K562 (cell line): ENCODE results near the gene TMOD2. TPM values are rescaled to one million over a fixed set of nuclear protein-coding genes. Genes with fewer than 3 reads are reported as not detected.

Experiments
- ARID2 ChIP-seq: fragments of 450-650 bp; IDR thresholded peaks from 2 replicates; pipeline ENCODE4 v1.6.1; 2017; ENCODE audit warnings: antibody characterized with exemption, mild to moderate bottlenecking
- CEBPG ChIP-seq, 3 experiments: fragments of 200-800 bp in 1 of 3; sonication (Bioruptor generic) in 1 of 3; sonication (generic) in 1 of 3; formaldehyde crosslinking in 1 of 3; IDR thresholded peaks in 2 of 3; conservative IDR thresholded peaks in 1 of 3; 2 replicates each; pipeline versions ENCODE4 v1.6.1 to v1.8.0; 2016 to 2022; ENCODE audit warnings: missing compliant biosample characterization in 2 of 3, missing genetic modification characterization in 2 of 3, mild to moderate bottlenecking in 1 of 3, missing genetic modification reagents in 1 of 3
- CXXC5 ChIP-seq: fragments of 250-450 bp; sonication (Bioruptor Pico); IDR thresholded peaks from 2 replicates; pipeline ENCODE4 v1.8.0; 2022; ENCODE audit warnings: inconsistent platforms, mild to moderate bottlenecking, moderate library complexity
- FOXM1 ChIP-seq, 2 experiments: fragments of 450-650 bp in 1 of 2; sonication (generic) in 1 of 2; formaldehyde crosslinking in 1 of 2; IDR thresholded peaks; 2 replicates each; pipeline versions ENCODE4 v1.6.1 to v1.9.0; 2017 to 2022; ENCODE audit warnings: low read depth in 2 of 2, mild to moderate bottlenecking in 2 of 2, missing genetic modification reagents in 1 of 2, moderate library complexity in 1 of 2
- HIVEP1 ChIP-seq: fragments of 250-450 bp; sonication (Bioruptor Pico); IDR thresholded peaks from 2 replicates; pipeline ENCODE4 v1.4.0; 2020; ENCODE audit warnings: mild to moderate bottlenecking
- MTA2 ChIP-seq: fragments of 450-650 bp; IDR thresholded peaks from 2 replicates; pipeline ENCODE4 v1.6.1; 2016; ENCODE audit warnings: low read depth
- NRF1 ChIP-seq, 2 experiments: fragments of 450-650 bp; IDR thresholded peaks in 1 of 2; conservative IDR thresholded peaks in 1 of 2; 2 replicates each; pipeline ENCODE4 v1.6.1; 2014; ENCODE audit warnings: mild to moderate bottlenecking in 2 of 2
- RAD51 ChIP-seq: fragments of 450-650 bp; IDR thresholded peaks from 2 replicates; pipeline ENCODE4 v1.7.1; 2016; ENCODE audit warnings: low read depth, mild to moderate bottlenecking, borderline replicate concordance
- TAF9B ChIP-seq: fragments of 450-650 bp; IDR thresholded peaks from 2 replicates; pipeline ENCODE4 v1.6.1; 2018; ENCODE audit warnings: mild to moderate bottlenecking; ENCODE audit not compliant: partially characterized antibody
- TRIM28 ChIP-seq: fragments of 450-650 bp; IDR thresholded peaks from 2 replicates; pipeline ENCODE4 v1.6.1; 2017
- XRCC4 ChIP-seq: IDR thresholded peaks from one replicate; pipeline ENCODE4 v1.6.1; 2011; ENCODE audit not compliant: insufficient read depth, insufficient read length; ENCODE audit errors: extremely low read depth
- ZNF780A ChIP-seq: fragments of 250-450 bp; sonication (Bioruptor Pico); IDR thresholded peaks from 2 replicates; pipeline ENCODE4 v1.5.0; 2021; ENCODE audit warnings: mild to moderate bottlenecking
- polyA plus RNA-seq, 8 experiments: library from polyadenylated mRNA; depleted of rRNA in 4 of 8; stranded (reverse) in 5 of 8; unstranded in 3 of 8; fragments of >200 nt; fragmentation: Nextera tagmentation in 2 of 8; fragmentation: Illumina TruSeq in 1 of 8; extraction: Ambion mirVana in 2 of 8; extraction: Trizol in 1 of 8; gene quantifications; 2 replicates each; pipeline versions ENCODE4 v1.2.1 to v1.2.3, GENCODE V29; 2011 to 2014; ENCODE audit warnings: inconsistent platforms in 1 of 8, missing spikeins in 1 of 8
- total RNA-seq, 7 experiments: library from RNA; depleted of rRNA in 6 of 7; stranded (reverse); fragments of >200 nt in 6 of 7; fragmentation: Illumina TruSeq in 2 of 7; extraction: Trizol in 2 of 7; gene quantifications; 2 replicates each; pipeline versions ENCODE4 v1.2.1 to v1.2.3, GENCODE V29; 2011 to 2021; ENCODE audit warnings: low replicate concordance in 1 of 7
- TF ChIP-seq, protein P1 (sequence below): fragments of 450-650 bp; IDR thresholded peaks from 2 replicates; pipeline ENCODE4 v1.6.1; 2016; ENCODE audit warnings: missing biosample characterization, missing genetic modification characterization
- TF ChIP-seq, protein P2 (sequence below), 2 experiments: fragments of 450-650 bp in 1 of 2; sonication (generic) in 1 of 2; formaldehyde crosslinking in 1 of 2; IDR thresholded peaks; 2 replicates each; pipeline versions ENCODE4 v1.7.1 to v1.9.0; 2016 to 2022; ENCODE audit warnings: inconsistent platforms in 1 of 2, mild to moderate bottlenecking in 1 of 2, missing genetic modification reagents in 1 of 2
- TF ChIP-seq, protein P3 (sequence below): fragments of 250-450 bp; sonication (Bioruptor Pico); IDR thresholded peaks from 2 replicates; pipeline ENCODE4 v1.5.0; 2020; ENCODE audit warnings: mild to moderate bottlenecking

Gene TMOD2
- total and polyA plus RNA-seq, 9 of the 15 experiments (the other 6 are each of a cell fraction or from before 2014, with no cell fraction given) = 0.49 to 3.8 (median 3.0) TPM

DNA sequence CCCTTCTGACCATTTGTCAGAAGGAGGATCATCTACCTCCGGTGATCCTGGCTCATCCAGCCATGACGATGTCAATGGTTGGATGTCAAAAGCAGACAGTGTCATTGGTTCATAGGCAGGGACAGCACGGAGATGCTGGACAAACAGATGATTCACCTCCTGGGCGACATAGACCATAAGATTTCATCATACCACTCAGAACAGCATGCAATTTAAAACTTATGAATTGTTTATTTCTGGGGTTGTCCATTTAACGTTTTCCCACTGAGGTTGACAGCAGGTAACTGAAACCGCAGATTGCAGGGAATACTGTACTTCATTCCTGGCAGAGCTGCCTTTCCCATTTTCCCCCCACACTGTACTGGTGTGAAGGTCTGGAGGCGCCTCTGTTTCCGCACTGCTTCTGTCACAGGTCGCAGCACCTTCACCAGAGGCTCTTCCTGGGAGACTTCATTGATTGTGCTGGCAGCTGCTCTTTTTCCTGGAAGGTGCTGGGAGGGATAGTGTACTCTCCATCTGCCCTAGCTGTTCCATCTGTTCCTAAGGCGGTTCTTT, 45.5 kb downstream of the TMOD2 start (continued):
- TF ChIP-seq CEBPG (CRISPR knock-in tag; IDR thresholded peaks at IDR 0.05) = peak; percentile 81; the same call in 1 of the 2 replicates
- peak; percentile 85 to 98 for TF ChIP-seq CEBPG (tag; conservative IDR thresholded peaks at IDR 0.05 in 1 of 2, IDR thresholded peaks at IDR 0.05 in 1 of 2)
- 0 out of 4 replicates have a peak, but pooled peaks of 1 of the 2 experiments have one; percentile 22 for TF ChIP-seq NRF1 (conservative IDR thresholded peaks at IDR 0.05 in 1 of 2, IDR thresholded peaks at IDR 0.05 in 1 of 2)
- TF ChIP-seq, protein P1, sequence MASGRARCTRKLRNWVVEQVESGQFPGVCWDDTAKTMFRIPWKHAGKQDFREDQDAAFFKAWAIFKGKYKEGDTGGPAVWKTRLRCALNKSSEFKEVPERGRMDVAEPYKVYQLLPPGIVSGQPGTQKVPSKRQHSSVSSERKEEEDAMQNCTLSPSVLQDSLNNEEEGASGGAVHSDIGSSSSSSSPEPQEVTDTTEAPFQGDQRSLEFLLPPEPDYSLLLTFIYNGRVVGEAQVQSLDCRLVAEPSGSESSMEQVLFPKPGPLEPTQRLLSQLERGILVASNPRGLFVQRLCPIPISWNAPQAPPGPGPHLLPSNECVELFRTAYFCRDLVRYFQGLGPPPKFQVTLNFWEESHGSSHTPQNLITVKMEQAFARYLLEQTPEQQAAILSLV (tag) = 0 out of 2 replicates have a peak, but pooled peaks have one; percentile 27
- TF ChIP-seq TRIM28 = no peak
- TF ChIP-seq HIVEP1 (CRISPR knock-in tag) = no peak
- TF ChIP-seq, protein P2, sequence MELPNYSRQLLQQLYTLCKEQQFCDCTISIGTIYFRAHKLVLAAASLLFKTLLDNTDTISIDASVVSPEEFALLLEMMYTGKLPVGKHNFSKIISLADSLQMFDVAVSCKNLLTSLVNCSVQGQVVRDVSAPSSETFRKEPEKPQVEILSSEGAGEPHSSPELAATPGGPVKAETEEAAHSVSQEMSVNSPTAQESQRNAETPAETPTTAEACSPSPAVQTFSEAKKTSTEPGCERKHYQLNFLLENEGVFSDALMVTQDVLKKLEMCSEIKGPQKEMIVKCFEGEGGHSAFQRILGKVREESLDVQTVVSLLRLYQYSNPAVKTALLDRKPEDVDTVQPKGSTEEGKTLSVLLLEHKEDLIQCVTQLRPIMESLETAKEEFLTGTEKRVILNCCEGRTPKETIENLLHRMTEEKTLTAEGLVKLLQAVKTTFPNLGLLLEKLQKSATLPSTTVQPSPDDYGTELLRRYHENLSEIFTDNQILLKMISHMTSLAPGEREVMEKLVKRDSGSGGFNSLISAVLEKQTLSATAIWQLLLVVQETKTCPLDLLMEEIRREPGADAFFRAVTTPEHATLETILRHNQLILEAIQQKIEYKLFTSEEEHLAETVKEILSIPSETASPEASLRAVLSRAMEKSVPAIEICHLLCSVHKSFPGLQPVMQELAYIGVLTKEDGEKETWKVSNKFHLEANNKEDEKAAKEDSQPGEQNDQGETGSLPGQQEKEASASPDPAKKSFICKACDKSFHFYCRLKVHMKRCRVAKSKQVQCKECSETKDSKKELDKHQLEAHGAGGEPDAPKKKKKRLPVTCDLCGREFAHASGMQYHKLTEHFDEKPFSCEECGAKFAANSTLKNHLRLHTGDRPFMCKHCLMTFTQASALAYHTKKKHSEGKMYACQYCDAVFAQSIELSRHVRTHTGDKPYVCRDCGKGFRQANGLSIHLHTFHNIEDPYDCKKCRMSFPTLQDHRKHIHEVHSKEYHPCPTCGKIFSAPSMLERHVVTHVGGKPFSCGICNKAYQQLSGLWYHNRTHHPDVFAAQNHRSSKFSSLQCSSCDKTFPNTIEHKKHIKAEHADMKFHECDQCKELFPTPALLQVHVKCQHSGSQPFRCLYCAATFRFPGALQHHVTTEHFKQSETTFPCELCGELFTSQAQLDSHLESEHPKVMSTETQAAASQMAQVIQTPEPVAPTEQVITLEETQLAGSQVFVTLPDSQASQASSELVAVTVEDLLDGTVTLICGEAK (IDR thresholded peaks at IDR 0.05) = 0 out of 2 replicates have a peak, but pooled peaks have one; percentile 18
- TF ChIP-seq, protein P2 (CRISPR knock-in tag; IDR thresholded peaks at IDR 0.05) = no peak
- TF ChIP-seq, protein P3, sequence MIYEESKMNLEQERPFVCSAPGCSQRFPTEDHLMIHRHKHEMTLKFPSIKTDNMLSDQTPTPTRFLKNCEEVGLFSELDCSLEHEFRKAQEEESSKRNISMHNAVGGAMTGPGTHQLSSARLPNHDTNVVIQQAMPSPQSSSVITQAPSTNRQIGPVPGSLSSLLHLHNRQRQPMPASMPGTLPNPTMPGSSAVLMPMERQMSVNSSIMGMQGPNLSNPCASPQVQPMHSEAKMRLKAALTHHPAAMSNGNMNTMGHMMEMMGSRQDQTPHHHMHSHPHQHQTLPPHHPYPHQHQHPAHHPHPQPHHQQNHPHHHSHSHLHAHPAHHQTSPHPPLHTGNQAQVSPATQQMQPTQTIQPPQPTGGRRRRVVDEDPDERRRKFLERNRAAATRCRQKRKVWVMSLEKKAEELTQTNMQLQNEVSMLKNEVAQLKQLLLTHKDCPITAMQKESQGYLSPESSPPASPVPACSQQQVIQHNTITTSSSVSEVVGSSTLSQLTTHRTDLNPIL (CRISPR knock-in tag) = no peak
- TF ChIP-seq TAF9B = no peak
- no peak for TF ChIP-seq RAD51
- no peak for TF ChIP-seq XRCC4
- no peak for TF ChIP-seq CXXC5 (CRISPR knock-in tag)
- no peak for TF ChIP-seq ZNF780A
- TF ChIP-seq ARID2 = no peak
- TF ChIP-seq FOXM1 (IDR thresholded peaks at IDR 0.05; ENCODE audit: low read depth) = no peak
- TF ChIP-seq FOXM1 (CRISPR knock-in tag; IDR thresholded peaks at IDR 0.05; ENCODE audit: low read depth) = no peak
- no peak for TF ChIP-seq MTA2
